HG03139 (cell line): ENCODE results near the gene KIAA1328.
"Not testable (repeated sequence)": the region's sequence is repeated elsewhere in the genome, so short reads cannot be mapped to it uniquely, and the experiment has no call there.

Source experiments
- ATAC-seq: cut with Tn5 transposase; IDR thresholded peaks from one replicate; pipeline ENCODE4 v1.9.1; 2021; ENCODE audit not compliant: unreplicated experiment

Gene KIAA1328

GRCh38 chr18:37124516-37124915 lies 295.6 kb downstream of the KIAA1328 start:
- no peak for ATAC-seq

GRCh38 chr18:37135177-37135576 lies 306.2 kb downstream of the KIAA1328 start:
- ATAC-seq: no peak

DNA sequence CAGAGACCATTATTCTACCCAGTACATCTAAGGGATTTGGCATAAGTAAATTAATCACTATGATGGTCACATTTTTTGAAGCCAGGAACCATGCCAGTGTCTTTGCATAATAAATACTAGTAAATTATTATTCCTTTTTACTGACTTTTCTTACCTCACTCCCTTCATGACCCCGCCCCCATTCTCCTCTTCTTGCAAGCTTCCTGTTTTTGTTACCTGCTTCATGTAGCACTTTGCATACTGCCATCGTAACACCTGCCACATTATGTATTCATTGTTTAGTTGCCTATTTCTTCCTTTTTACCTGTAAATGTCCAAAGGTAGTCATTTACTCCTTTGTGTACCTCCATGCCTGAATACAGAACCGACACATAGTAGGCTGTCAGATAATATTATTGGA lies 309.5 kb downstream of the KIAA1328 start:
- no peak for ATAC-seq

- ATAC-seq: no peak
Measured at GRCh38 chr18:37139876-37140275, 310.9 kb downstream of the KIAA1328 start.

DNA sequence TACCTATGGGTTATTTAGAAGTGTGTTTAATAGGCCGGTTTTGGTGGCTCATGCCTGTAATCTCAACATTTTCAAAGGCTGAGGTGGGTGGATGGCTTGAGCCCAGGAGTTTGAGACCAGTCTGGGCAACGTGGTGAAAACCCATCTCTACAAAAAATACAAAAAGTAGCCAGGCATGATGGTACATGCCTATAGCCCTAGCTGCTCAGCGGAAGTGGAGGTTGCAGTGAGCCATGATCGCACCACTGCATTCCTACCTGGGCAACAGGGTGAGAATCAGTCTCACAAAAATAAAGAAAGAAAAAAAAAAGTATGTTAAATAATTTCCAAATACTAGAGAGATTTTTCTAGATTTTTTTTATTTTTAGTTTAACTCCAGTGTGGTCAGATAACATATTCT lies 316.0 kb downstream of the KIAA1328 start:
- ATAC-seq: no peak

DNA sequence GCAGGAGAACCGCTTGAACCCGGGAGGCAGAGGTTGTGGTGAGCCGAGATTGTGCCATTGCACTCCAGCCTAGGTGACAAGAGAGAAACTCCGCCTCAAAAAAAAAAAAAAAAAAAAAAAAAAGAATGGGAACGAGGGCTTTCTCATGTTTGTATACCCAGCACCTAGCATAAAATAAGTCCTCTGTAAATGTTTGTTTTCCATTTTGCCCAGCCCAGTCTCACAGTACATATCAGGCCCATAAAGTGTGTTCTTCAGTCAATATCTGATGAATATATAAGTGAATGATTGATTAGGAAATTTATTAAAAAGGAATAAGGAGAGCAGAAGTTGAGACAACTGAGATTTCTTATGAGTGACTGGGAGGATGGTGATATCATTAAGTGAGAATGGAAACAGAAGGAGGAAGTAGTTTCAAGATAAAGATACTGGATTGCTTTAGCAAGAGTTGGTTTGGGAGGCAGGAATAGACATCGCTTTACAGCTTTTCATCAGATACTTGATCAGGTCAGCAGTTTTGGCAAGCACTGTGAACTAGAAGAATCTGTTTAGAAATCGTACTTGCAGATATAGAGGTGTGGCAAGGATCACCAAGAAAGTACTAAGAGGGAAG lies 327.5 kb downstream of the KIAA1328 start:
- ATAC-seq: no peak

DNA sequence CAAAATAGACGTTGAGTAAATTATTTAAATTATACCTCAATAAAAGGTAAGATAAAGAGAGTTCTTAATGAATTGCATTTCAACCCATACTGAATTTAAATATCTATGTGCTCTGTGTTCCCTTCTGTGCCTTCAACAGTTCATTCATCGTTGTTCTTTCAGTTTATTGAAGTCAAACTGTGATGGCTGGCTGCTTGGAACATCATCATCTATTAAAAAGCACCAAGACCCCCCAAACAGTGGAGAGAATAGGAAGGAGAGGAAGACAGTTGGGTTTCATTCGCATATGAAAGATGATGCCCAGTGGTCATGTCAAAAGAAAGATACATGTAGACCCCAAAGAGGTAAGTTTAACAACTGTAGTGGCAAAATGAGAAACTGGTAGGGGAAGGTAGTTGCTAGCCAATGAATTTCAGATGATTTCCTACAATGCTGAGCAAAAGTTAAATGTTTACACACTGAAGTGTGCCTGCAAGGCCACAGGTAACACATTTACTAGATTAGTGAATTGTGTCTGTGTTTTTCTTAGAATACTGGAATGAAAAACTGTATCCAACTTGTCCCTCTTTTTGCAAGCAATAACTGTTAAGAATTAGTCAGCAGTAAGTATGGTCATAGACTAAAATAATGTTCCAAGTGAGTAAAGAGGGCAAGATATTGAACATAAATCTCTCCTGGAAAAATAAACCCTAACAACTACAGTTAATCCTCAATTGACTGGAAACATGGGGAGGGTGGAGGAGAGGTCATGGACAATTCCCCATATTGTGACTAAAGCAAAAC lies 331.3 kb downstream of the KIAA1328 start:
- ATAC-seq: no peak

DNA sequence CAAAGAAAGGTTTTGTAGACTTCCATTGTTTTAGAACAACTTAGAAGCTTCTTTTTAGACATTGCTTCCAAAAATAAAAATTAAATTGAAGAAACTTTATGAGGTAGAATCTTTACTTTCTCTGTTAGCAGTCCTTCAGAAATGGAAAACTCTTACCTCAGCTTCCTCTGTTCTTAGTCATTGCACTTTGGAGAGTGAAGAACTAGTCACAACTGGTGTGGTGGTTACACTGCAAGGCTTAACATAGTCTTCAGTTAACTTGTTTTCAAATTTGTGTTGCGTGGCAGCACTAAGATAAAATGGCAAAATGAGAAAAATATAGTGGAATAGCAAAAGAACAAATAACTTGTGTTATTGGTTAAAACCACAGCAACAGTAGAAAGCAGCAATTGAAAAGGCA lies 332.6 kb downstream of the KIAA1328 start:
- no peak for ATAC-seq

- no peak for ATAC-seq
Measured at GRCh38 chr18:37162551-37162950, 333.6 kb downstream of the KIAA1328 start.

DNA sequence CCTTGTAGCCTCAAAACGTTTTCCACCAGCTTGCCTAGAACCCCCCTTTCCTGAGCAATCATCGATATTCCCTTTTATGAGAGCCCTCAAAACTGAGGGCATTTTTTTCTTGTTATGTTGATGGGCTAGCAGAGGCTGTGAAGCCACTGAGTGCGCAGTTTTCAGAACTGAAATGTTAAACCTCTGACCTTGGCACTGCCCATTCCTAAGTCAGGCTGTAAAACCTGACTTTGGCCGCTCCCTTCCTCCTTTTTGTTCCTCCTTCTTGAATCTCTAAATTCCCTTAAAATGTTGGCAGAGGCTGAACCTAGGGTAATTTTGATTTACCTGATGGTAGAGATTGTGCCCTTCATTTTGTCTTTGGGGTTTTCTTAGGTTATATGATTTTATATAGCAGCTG lies 334.2 kb downstream of the KIAA1328 start:
- ATAC-seq: no peak

DNA sequence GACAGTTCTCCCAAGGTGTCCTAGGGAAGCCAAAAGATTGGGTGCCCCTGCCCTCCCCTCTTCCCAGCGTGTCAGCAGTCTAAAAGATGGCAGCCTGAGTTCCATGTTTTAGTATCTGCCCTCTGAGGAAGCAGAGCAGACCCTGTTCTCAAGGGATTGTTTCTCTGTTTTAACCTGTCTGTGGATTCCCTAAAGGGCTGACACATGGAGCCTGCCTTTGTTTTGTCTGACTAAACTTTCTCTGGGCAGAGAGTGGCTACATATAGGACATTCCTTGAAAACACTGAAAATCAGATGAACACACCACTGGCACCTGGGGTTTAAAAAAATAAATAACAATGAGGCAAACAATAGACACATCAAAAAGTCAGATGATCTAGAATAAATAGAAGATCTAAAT lies 337.6 kb downstream of the KIAA1328 start:
- no peak for ATAC-seq

- ATAC-seq: not testable (repeated sequence)
Measured at GRCh38 chr18:37166966-37167365, 338.0 kb downstream of the KIAA1328 start.

- no peak for ATAC-seq
Measured at GRCh38 chr18:37170984-37171383, 342.1 kb downstream of the KIAA1328 start.

- ATAC-seq: no peak
Measured at GRCh38 chr18:37173384-37173783, 344.5 kb downstream of the KIAA1328 start.

DNA sequence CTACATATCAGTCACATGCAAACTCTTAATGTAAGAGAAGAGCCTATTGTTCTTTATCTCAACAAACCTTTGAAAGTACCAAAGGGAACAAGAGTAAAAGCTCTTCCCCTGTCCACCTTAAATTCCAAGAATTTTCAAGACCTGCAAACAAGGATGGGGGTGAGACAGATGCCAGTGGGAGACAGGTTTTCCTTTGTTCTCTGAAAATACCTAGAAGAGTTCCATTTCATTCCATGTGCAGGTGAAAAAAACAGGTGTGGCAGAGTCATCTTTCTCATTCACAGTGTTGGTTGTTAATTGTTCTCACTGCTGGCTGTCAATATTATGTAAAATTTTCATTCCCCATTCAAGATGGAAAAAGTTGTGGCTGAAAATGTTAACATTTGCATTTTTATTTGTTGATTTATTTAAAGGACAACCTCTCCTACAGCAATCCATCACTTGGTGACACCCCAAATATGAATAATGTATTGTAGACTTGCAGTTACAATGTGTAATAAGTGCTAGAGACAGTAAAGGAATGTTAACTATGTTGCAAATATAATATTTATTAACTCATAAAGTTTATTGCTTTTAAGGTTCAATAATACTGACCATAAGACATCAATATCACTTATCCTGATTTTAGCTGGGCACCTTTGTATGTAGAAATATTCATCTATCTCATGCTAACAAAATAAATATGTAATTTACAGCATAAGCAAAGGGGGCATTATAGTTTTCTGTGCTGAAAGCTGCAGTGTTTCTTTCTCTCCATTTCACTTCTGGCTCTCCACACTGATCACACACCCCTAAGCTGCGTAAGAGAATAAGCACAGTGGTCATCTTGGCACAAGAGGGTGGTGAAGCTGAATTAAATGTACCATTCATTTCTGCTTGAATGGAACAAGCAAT lies 347.0 kb downstream of the KIAA1328 start:
- ATAC-seq: no peak

DNA sequence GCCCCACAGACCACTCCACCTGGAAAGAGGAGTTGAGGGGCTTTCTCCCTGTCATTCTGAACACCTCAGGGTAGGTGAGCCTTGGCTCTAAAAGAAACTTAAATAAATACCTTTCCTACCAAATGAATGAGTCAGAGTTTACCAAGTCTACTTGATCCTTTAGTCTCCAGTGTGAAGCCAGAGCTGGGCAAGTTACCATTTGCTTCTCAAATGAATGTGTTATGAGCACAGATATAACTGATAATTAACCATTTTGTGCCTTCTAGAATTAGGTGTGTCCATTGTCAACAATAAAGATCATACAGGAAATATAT lies 347.7 kb downstream of the KIAA1328 start:
- no peak for ATAC-seq

DNA sequence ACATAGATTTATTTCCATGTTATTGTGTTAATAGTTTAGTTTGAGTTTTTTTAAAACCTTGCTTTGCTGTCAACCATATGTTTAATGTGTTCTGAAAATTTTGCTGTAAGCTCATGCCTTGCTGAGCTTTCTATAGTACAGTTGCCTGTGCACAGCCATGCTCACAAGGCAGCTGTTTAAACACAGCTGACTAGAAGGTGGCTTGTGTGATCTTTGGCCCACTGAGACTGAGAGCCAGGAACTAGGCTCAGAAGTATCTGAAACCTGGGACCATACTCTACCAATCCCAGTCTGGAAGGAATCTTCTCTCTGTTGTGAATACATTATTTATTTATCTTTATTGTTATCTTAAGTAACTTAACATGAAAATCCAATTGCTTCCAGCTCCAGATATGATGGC lies 350.5 kb downstream of the KIAA1328 start:
- ATAC-seq: no peak

DNA sequence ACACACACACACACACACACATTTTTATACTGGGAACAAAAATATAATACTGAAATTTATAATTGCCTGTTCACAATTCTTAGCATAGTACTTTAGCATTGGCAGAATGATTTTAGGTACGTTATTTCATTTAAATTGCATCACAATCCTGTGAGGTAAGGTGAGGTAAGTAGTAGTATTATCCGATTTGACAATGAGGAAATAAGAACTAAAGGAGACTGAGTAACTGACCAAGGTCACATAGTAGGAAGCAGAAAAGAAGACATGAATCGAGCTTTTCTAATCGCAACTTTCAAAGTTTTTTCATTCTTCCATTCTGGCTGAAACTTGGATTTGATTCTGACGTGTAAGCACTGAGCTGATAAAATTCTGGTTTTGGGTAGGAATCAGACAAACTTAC lies 351.2 kb downstream of the KIAA1328 start:
- ATAC-seq: no peak

- ATAC-seq: no peak
Measured at GRCh38 chr18:37182340-37183135, 353.6 kb downstream of the KIAA1328 start.

DNA sequence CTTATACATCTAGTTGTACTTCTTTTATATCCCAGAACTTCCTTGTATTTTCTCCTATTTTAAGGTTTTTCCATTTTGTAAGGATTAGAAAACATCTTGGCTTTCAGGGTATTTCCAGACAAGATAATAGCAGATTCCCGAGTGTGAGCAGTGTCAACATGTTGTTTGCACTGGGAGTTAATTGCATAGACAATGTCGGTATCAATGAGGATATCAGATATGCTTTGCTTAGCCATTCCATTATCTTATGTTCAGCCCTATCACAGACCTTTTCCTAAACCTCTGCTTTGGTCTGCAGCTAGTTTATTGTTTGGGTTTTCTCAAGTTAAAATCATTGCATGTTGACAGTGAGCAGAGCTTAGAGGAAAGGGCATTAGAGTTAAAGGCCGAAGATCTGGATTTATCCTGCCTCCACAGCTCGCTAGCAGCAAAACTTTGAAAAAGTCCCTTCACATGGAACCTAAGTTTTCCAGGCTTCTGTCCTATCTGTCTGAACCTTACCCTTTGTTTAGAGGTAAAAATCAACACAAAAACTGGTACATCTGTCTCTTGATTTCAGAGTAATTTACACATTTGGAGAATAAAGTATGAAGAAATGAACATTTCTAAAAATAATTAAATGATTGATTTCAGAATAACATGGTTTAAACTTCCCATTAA lies 355.4 kb downstream of the KIAA1328 start:
- no peak for ATAC-seq
